ENCODE results near the gene GAR1.

GRCh38 chr4:109872950-109873656, 57.5 kb downstream of the GAR1 start:
- TF ChIP-seq CTCF (IDR thresholded peaks at IDR 0.05): no peak
- no peak for TF ChIP-seq POLR2A (IDR thresholded peaks at IDR 0.05)
